ENCODE data around the gene OR5D16.
"Not testable (repeated sequence)": the region's sequence is repeated elsewhere in the genome, so short reads cannot be mapped to it uniquely, and the experiment has no call there.

DNA sequence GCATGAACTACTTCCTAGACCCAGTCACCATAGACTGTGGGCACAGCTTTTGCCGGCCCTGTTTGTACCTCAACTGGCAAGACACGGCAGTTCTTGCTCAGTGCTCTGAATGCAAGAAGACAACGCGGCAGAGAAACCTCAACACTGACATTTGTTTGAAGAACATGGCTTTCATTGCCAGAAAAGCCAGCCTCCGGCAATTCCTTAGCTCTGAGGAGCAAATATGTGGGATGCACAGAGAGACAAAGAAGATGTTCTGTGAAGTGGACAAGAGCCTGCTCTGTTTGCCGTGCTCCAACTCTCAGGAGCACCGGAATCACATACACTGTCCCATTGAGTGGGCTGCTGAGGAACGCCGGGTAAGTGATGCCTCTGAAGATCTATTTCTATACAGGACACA is 46.9 kb downstream of the OR5D16 start:
- TF ChIP-seq, protein P1, sequence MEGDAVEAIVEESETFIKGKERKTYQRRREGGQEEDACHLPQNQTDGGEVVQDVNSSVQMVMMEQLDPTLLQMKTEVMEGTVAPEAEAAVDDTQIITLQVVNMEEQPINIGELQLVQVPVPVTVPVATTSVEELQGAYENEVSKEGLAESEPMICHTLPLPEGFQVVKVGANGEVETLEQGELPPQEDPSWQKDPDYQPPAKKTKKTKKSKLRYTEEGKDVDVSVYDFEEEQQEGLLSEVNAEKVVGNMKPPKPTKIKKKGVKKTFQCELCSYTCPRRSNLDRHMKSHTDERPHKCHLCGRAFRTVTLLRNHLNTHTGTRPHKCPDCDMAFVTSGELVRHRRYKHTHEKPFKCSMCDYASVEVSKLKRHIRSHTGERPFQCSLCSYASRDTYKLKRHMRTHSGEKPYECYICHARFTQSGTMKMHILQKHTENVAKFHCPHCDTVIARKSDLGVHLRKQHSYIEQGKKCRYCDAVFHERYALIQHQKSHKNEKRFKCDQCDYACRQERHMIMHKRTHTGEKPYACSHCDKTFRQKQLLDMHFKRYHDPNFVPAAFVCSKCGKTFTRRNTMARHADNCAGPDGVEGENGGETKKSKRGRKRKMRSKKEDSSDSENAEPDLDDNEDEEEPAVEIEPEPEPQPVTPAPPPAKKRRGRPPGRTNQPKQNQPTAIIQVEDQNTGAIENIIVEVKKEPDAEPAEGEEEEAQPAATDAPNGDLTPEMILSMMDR (IDR thresholded peaks at IDR 0.05; ENCODE audit: borderline replicate concordance, extremely low read depth, low read length, poor library complexity, severe bottlenecking), result not testable (repeated sequence)
- not testable (repeated sequence) for TF ChIP-seq EZH2 (IDR thresholded peaks at IDR 0.05; ENCODE audit: borderline replicate concordance, low read depth, low read length, severe bottlenecking)
